HUDEP-2 (cell line): Measurements from ENCODE around the gene ACVR2A.

Experiments used
- DNase-seq, 76 experiments: peaks; one replicate each; lab custom pipeline; 2025; ENCODE audit not compliant: unreplicated experiment in 76 of 76; lab: John Stamatoyannopoulos, UW

Gene ACVR2A

GRCh38 chr2:147844697-147845410 lies at the start of gene ACVR2A:
ACVR2A (plus strand) TSS chr2:147845029; CDS start chr2:147845153, 124 bp downstream.
- peak in 32 of 76 experiments; percentile 9 to 71 (median 39) for DNase-seq

DNA sequence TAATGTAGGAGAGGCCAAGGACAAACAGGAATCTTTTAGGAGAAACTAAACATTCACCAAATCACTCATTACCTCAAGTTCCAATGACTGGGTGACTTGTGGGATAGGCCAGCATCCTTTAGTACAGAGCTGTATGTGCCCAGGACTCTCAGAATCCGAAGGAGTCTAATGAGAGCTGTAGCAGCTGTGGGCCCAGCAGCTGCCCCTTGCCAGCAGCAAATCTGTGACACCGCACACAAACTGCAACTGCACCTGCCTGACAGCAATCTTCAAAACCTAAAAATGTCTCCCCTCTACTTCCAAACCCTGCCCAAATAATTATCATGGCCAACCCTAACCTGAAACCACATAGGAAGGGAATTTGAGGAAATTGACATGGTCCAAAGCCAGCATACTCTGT lies 44.5 kb upstream of the ACVR2A start:
- DNase-seq: no peak

DNA sequence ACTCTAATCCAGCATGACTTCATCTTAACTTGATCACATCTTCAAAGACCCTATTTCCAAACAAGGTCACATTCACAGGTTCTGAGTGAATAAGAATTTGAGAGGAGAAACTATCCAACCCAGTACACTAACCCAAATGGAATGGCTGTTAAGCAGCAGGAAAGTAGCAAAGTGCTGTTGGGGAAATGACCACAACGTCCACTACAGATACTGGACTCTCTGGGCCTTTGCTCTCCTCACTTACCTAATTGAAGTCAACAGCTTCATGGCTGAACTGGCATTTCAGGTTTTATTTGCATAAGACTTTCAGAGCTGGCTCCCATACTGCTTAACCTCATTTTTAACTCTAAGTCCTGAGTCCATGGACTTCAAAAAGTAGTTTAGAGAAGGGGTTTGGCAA lies 38.0 kb upstream of the ACVR2A start:
- DNase-seq: no peak

GRCh38 chr2:147808520-147808919 lies 36.3 kb upstream of the ACVR2A start:
- peak in 28 of 76 experiments; percentile 0 to 48 (median 10) for DNase-seq

DNA sequence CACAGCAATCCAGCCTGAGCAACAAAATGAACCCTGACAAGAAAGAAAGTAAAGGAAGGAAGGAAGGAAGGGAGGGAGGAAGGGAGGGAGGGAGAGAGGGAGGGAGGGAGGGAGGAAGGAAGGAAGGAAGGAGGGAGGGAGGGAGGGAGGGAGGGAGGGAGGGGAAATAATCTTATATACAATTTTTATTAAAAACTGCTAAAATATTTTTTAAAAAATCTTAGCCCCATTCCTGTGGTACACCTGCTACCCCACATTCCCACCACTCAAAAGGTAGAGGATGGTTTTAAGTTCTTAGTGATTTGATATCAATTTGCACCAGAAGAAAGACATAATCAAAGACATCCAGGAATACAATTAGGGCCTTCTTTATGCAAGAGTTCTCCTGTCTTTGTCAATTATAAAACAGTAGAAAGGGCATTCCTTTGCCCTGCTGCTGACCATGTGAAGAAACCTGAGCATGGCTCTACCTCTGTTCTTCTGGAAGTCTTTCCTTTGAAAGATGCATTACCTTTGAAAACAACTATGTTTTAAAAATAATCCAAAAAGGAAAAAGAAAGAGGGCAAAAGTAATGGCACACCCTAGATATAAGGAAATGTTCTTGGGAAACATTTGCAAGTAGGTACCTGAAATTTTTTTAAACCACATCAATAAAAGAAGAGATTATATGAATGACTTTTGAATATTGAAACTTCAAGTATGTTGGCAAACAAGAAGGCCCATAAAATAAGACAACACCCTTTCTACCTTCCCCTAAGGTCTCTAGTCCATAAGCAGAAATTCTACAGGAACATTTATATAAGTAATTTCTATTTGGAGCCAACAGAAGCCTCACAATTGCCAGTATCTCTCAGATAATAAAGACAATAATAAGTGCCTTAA lies 33.7 kb upstream of the ACVR2A start:
- DNase-seq: no peak

- no peak for DNase-seq
Observed at GRCh38 chr2:147818741-147819140, 26.1 kb upstream of the ACVR2A start.

DNA sequence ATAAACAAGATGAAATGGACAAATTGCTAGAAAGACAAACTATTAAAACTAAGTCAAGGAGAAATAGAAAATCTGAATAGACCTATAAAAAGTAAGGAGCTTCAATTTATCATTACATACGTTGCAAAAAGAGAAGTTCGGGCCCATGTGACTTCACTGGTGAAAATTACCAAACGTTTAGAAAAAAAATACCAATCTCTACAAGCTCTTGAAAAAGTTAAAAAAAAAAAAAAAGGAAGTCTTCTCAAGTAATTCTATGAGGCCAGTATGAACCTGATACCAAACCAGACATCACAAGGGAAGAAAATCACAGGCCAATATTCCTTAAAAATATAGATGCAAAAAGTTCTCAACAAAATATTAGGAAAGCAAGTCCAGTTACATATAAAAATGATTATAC lies 20.2 kb upstream of the ACVR2A start:
- DNase-seq: no peak

- DNase-seq: no peak
Observed at GRCh38 chr2:147826278-147827087, 18.3 kb upstream of the ACVR2A start.

- no peak for DNase-seq
Observed at GRCh38 chr2:147827088-147827375, 17.8 kb upstream of the ACVR2A start.

- DNase-seq: peak in 10 of 76 experiments; percentile 6 to 48 (median 25)
Observed at GRCh38 chr2:147829106-147829505, 15.7 kb upstream of the ACVR2A start.

GRCh38 chr2:147836099-147836498 lies 8.7 kb upstream of the ACVR2A start:
- DNase-seq: no peak

- no peak for DNase-seq
Observed at GRCh38 chr2:147843391-147843863, 1.4 kb upstream of the ACVR2A start.

DNA sequence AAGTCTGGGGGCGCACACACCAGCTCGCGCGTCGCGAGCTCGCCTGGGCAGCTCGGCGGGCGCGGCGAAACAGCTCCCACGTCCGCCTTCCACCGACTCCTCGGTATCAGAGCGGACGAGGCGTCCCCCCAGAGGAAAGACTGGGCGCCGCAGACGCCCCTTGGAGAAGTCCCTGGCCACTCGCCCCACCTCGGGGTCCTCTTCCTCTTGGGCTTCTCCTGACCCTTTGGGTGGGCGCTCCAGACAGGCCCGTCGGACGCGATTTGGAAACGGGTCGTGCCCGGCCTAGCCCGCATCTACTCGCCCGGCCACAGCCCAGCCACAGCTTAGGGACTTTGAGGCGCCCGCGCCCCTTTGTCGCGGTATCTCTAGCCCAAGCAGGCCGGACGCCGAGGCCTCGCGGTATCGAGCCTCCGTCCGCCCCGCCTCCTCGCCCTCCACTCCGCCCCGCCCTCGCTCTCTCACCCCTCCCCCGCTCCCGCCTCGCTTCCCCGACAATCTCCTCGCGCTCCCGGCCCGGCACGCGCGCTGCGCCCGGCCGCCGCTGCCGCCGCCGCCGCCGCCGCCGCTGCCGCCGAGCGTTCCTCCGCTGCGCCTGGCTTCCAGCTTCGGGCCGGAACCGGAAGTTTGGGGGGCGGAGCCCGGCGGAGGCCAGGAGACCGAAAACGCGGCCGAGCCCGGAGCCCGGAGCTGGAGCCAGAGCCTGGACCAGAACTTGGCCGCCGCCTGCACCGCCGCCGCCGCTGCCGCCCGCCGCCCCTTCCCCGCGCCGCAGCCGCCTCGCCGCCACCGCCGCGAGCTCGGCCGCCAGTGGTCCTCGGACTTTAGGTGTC lies 749 bp upstream of the ACVR2A start:
- peak in 74 of 76 experiments; percentile 26 to 86 (median 72) for DNase-seq

- no peak for DNase-seq
Observed at GRCh38 chr2:147845411-147845971, 662 bp downstream of the ACVR2A start.

- no peak for DNase-seq
Observed at GRCh38 chr2:147846412-147847081, 1.7 kb downstream of the ACVR2A start.

DNA sequence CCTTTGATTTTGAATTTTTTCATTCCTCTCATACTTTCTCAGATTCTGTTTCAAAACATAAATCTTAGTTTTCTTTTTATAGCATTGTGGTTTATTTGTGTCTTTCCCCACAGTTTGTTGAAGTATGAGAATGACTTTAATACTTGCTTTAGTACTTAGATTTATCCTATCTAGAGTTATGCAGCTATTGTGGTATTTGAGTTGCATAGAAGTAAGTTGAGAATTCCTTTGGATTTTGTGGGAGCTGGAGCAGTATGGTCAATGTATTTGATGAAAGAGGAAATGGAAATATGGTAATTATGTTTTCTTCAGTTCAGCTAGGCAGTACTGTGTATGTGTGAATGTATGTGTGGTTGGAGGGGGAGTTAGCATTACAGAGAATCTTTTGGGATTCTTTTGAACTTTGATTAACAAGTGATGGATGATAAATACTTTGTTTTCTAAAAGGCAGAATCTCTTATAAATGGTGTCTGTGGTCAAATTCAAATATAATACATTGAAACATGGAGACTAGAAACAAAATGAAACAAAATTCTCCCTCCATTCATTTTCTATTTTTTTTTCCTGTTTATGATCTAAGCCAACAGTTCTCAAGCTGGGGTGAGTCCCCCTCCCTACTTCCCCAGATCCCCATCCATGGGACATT lies 3.0 kb downstream of the ACVR2A start:
- DNase-seq: no peak

DNA sequence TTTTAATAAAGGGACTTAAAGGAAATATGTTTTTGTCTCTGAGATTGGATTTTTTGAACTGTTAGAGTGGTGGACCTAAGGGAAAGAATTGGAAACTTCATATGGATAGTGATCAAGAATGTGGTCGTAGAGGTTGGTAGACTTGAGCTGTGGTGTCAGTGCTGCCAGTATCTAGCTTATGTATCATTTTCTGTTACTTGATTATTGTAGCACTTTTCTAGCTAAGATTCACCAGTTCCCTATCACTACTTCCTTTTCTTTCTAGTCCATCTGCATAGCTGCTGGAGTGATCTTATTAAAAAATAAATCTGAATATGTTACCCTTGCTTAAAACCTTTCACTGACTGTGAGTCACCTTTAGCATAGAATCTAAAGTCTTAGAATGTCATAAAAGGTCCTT lies 6.0 kb downstream of the ACVR2A start:
- DNase-seq: no peak

DNA sequence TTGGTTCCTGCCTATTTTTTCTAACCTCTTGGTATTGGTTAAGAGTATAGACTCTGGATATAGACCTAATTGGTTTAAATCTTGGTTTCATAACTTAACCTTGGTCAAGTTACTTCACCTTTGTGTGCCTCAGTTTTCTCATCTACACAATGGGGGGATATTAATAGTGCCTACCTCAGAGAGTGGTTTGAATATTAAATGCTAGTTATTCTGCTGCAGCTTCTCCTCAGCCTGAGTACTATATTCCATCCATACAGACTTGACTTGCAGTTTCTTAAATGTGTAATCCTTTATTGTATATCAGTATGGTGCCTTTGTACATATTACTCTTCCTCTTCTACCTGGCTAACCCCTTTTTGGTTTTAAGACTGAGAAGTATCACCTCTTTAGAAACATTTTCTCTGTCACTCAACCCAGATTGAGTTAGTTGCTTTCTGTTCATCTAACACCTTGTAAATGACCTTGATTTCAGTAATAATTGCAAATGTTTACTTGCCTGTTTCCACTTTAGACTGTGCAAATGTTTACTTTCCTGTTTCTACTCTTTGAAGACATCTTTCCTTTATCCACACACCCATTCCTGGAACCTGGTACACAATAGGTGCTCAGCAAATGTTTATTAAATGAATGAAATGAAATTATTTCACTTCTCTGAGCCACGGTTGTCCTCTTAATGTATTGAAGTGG lies 6.6 kb downstream of the ACVR2A start:
- DNase-seq: no peak
